ENCODE data around the gene LARP4B.

- TF ChIP-seq CTCF (IDR thresholded peaks at IDR 0.05) (no peak), POLR2A (IDR thresholded peaks at IDR 0.05) (no peak)
Measured at GRCh38 chr10:878895-879294, 52.6 kb downstream of the LARP4B start.

All from breast epithelium (tissue), 3 donors.